ENCODE results near the gene GCH1. TPM values are rescaled to one million over a fixed set of nuclear protein-coding genes. Genes with fewer than 3 reads are reported as not detected.

Gene GCH1, protein sequence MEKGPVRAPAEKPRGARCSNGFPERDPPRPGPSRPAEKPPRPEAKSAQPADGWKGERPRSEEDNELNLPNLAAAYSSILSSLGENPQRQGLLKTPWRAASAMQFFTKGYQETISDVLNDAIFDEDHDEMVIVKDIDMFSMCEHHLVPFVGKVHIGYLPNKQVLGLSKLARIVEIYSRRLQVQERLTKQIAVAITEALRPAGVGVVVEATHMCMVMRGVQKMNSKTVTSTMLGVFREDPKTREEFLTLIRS
- 0.73 and 1.2 TPM in 2 replicates for total RNA-seq

DNA sequence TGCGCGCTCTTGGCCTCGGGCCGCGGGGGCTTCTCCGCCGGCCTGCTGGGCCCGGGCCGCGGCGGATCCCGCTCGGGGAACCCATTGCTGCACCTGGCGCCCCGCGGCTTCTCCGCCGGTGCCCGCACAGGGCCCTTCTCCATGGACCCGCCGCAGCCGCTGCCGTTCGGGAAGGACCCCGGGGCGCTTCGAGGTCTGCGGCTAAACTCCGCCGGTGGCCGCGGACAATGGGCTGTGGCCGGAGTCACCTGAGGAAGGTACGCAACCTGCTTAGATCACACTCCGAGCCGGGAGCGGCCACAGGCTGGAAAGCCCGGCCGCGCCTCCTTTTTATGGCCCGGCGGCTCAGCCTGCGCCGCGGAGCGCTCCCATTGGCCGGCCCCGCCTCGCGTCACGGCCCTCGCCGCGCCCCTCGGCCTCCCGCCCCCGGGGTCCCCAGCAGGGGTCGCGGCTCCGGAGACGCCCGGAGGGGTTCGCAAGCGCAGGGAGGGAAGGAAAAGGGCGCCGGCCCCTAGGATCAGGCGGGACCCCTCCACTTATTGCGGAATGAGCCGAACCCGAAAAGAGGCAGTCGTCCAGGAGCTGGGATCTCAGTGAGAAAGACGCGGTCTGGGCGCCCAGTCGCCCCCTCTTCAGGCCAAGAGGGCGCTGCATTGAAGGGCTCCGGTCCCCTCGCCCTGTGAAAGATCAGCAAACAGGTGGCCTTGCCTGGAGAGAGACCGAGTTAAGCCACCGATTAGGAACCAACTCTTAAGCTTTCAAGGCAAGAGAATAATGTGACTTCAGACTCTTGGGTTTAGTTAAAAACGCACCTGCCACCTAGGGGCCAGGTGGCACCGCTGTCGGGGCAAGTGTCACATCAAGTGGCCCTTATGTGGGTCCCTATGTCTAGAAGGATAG is at the start of gene GCH1:
GCH1 (minus strand) TSS at position 306 of the 900 bp plus-strand sequence; CDS start at position 143, 163 bp downstream.

Small RNA genes within 50 kb of the gene (small RNA-seq; reads per million reads assigned to genes)
- gene MIR4308 (not detected), gene RNU6ATAC9P (not detected)

Other genes starting within 250 kb of the GCH1 start
- 14.3 and 22.9 TPM in 2 replicates for gene WDHD1, start 124.3 kb upstream of the GCH1 start, total RNA-seq
- 10.3 and 15.8 TPM in 2 replicates for gene SOCS4, start 124.4 kb upstream of the GCH1 start, total RNA-seq
- gene MAPK1IP1L, start 148.8 kb upstream of the GCH1 start, total RNA-seq: 44.4 and 47.8 TPM in 2 replicates
- gene LGALS3, start 226.4 kb upstream of the GCH1 start, total RNA-seq: 256 and 292 TPM in 2 replicates